ENCODE measurements around the gene CMTM1.
"Not testable (repeated sequence)": the region's sequence is repeated elsewhere in the genome, so short reads cannot be mapped to it uniquely, and the experiment has no call there.

Gene CMTM1

DNA sequence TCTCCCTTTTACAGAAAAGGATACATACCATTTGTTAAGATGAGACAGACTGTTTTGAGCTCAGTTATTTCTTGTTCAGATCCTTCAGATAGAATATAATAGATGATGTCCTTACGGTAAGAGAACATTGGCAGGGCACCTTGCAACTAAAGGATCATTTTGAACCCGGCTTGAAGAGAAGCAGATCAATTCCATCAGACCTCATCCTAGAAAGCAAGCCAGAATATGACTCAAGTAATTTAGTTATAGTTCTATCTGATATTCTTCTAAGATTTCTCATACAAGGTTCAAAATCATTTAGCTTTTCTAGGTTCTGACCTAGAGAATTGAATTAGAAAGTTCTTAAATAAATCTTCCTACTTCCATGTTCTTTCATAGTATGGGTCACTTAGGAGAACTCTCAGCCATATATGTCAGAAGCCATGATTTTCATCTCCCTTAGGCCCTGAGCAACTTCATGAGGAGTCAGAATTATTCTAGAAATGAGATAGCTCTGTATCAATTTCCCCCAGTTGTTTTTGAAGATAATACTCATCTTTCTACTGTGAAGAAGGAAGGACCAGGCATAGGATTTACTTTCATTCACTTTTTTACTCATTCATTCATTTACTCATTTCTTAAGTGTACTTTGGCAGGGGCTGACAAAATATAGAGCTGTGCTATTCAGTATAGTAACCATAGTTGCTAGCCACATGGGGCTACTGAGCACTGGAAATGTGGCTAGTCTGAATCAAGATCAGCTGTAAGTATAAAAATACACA is 2.5 kb upstream of the CMTM1 start:
- no peak for DNase-seq

DNA sequence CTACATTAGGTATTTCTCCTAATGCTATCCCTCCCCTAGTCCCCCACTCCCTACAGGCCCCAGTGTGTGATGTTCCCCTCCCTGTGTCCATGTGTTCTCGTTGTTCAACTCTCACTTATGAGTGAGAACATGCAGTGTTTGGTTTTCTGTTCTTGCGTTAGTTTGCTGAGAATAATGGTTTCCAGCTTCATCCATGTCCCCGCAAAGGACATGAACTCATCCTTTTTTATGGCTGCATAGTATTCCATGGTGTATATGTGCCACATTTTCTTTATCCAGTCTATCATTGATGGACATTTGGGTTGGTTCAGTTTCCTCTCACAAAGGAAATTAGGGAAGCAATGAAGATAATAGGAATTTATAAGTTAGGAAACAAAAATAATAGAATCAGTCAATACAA is 1.0 kb downstream of the CMTM1 start:
- not testable (repeated sequence) for DNase-seq

DNA sequence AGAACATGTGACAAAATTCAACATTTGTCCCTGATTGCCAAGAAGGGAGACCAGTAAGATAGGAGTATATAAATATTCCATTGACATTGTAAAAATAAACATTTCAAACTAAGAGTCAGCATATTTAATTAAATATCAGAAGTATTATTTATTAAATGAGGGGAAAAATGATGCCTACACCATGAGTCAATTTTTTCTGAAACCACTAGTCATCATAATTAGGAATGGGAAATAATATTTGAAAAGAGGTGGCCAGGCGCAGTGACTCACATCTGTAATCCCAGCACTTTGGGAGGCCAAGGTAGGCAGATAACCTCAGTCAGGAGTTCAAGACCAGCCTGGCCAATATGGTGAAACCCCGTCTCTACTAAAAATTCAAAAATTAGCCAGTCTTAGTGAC is 2.1 kb downstream of the CMTM1 start:
- no peak for DNase-seq

DNA sequence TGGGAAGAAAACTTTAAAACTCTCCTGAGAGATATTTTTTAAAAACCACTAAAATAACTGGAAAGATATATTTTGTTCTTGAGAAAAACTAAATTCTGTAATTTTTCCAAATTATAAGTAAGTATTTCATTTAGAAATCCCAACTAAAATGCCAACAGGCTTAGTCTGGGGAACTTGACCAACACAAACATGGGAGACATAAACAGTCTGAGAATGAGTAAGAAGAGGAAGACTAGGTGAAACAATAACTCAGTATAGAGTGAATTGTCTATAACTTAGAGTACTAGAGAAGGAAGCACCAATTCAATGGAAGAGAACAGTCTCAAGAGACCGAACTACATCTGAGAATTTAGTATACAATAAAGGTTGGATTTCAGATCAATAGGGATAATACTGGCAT is 2.9 kb downstream of the CMTM1 start:
- DNase-seq, result no peak

DNA sequence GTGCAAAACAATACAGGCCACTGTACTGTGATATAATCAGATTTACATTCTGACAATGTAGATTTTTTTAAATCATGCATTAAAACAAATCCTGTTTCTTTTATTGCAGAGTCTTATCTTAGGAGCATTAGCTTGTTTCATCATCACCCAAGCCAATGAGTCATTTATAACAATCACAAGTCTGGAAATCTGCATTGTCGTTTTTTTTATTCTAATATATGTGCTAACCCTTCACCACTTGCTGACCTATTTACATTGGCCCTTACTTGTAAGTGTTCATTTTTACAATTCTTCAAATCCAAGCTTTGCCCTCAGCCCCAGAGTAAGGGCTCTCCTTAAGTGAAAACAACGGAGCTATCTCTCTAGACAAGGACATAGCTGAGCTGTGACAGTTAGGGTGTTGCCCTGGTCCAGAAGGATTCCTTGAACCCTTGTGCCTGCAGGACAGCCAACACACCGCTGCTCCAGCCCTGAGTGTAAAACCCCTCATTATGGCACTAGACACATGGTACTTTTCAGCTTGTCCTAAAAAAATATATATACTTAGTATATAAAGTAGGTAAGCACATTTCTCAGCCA is 3.7 kb downstream of the CMTM1 start:
- no peak for DNase-seq

DNA sequence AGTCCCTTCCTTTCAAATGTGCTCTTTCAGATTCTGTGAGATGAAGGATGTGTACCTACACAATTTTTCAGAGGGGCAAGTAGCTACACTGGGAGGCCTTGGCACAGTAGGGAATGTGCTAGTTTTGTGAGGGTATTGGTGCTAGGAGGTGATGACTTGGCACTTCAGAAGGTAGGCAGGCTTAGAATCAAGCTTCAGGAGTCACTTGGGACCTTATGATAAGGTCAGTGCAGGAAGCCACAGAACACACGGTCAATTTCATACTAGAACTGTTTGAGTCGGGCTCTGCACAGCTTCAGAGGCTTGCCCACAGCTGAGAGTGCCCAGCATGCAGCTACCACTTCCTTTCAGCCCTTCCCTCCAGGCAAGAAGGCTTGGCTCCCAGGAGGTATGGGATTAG is 6.1 kb downstream of the CMTM1 start:
- DNase-seq, result no peak

DNA sequence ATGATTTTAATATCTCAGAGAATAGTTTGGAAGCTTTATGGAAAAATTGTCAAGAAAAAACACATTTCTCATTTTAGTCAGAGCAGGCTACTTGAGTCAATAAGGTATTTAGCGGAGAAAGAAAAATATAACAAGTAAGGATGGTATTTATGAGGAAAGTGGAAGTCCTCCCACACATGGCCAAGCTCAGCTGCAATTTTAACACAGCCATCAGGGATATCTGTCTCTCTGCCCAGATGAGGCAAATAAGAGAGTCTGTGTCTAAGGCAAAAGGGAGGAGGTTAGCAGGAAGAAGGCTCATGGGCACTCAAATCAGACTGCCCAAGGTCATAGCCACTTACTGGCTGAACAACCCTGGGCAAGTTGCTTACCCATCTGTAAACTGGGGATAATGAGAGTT is 7.8 kb downstream of the CMTM1 start:
- DNase-seq, result no peak

DNA sequence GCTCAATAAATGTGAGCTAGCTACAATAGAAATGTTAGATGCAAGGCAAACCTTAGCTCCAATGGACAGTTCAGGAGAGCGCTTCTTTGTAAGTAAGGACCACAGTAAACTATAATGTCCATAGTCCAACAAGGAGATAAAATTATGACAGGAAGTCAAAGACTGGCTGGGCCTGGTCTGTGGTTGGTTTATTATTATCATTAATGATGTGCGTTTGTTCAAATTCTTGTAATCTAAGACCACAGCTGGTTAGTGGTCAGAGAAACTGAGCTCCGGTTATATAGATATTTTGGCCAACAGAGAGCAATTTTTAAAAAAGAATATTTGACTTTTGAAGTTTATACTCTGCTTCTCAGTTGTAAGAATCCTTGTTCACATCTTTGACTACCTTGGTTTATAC is 8.3 kb downstream of the CMTM1 start:
- no peak for DNase-seq

DNA sequence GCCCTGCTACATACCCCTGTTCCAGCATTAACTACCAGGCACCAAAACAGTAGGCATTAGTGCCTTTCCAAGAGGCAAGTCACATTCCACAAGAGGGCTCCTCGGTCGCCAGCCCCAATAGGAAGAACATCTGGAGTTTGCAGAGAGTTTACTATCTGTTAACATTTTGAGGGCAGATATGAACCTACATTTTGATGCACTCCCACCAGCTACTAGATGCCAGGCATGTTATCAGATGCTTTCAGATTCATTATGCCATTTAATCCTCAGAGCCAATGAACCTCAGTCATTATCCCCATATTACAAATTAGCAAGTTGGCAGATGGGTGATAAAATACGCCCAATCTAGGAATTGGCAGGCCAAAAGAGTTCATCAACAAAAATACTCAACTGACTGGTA is 8.8 kb downstream of the CMTM1 start:
- DNase-seq, result no peak

DNA sequence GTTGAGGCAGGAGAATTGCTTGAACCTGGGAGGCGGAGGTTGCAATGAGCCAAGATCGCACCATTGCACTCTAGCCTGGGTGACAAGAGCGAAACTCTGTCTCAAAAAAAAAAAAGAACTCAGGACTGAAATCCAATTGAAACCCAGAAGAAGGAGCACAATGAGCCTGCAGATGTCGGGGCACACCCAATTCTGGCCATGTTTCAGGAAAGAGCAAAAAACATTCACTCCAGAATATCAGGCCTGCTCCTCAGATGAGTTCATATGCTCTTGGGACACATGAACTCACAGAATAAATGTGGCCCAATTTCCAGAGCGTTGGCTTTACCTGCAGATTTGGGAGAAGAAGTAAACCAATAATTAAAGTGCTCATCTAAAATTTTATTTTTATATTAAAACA is 10.1 kb downstream of the CMTM1 start:
- DNase-seq, result no peak

DNA sequence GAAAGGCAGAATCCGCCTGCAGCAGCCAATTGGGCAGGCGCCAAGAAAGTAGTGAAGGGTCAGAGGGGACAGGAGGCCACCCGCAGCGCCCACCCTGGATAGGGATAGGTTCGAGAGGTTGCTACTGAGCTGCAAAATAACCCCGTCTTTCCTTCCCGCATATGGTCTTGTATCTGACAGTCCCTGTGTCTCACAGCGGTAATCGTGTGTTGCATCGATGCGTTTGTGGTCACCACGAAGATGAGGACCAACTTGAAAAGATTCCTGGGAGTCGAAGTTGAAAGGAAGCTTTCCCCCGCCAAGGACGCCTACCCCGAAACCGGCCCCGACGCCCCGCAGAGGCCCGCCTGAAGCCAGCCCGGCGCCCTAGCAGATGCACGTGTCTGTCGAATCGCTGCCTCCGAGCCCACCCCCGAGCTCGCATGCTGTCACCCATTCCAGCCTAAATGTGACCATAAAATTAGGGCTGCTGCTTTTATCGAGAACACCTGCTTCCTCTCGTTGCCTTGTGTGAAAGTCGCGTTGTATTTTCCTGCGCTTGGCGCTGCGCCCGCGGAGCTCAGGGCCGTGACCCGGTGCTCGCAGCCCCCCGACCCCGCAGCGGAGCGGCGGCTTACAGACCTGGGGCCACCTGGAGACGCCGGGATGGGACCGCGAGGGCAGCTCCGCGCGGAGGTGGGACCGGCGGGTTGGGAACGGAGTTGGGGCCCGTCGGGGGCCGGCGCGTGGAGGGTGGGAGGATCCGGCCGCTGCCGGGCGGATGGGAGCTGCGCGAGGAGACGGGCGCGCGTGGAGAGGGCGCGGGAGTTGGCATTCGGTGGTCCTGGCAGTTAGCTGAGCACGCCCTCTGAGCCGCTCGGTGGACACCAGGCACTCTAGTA is 12.7 kb downstream of the CMTM1 start, which contains the start of gene CMTM2:
TSS of gene CMTM2 (plus strand) at position 813 of the 881 bp plus-strand sequence. CDS start 145 bp downstream, outside the sequence.
- DNase-seq, result peak; percentile 39

DNA sequence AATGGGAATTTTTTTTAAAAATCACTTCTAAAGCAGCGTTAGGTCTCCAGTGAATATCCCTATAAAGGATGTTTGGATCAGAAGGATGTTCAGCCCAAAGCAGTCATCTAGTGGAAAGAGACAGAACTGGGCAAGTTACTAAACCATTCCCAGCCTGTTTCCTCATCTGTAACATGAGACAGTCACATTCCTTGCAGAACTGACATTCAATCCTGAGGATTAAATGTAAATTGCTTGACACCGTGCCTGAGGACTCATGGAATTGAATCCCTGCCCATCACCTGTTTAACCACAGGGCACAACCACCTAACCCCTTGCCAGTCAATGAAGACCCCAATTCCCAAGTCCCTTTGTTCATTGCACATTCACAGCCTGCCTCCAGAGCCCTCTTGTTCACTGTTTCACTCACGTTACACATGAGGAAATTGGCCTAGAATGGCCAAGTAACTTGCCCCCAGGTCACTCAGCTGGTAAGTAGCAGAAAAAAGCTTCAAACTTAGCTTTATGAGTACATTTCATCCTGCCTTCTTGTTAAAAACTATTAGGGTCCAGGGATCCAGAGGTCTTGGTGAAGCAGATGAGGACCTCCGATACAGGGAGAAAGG is 14.5 kb downstream of the CMTM1 start:
- DNase-seq, result no peak

DNA sequence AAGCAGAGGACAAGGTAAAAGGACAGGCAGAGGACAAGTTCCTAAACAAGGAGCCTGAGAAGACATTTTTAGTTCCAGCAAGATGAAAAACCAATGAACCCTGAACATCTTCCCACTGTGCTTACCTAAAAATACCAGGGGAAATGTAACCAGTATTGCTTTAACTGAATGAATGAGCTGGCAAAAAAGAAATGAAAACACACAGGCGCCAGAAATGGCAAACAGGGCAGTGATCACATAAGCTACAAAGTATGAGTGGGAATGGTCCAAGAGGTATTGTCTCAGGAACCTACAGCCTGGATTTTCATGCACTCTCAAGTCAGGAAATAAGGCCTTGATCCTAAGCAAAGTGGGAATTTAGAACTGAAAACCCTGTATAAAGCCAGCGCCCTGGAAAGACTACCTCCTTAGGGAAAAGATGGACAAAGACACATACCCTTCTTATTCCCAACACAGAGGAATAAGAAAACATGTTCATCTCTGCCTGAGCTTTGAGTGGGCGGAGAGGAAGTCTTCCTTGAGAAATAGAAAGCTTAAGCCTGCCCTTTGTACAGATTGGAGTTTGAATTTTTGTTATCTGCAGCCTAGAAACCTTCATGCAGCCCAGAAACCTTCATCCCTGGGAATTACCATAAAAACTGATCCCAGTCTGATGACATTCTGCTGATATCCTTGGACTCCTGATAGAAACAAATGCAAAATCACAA is 15.2 kb downstream of the CMTM1 start:
- no peak for DNase-seq

DNA sequence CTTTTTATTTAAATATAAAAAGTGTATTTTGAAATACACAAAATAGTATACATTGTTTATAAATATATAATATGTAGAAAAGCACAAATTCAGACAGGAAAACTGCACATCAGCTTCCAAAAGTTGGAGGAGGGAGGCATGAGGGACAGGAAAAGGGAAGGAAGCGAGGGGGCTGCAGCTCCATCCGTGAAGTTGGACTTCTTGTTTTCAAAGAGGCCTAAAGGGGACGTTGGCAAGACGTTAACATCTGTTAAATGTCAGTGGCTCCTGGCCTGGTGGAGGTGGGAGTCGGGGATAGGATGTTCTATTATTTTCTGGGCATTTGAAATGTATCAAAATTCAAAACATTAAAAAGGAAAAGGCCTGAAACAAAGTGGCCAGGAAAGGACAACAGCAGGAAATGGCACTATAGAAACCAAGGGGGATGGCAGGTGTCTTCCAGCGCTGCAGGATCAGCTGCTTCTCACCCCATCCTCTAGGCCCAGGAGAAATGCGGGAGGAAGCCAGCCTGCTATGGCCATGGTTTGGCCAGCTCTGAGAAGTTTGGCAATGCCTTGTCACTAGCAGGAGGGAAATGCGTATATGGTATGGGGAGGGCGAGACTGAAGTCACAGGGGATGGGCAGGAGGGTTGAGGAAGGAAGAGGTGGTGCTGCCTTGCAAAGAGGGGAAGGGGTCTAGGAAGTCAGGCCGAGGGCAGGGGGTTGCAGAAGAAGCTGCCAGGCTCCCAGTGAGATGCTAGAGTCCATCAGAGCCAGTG is 19.4 kb downstream of the CMTM1 start:
- DNase-seq, result no peak

DNA sequence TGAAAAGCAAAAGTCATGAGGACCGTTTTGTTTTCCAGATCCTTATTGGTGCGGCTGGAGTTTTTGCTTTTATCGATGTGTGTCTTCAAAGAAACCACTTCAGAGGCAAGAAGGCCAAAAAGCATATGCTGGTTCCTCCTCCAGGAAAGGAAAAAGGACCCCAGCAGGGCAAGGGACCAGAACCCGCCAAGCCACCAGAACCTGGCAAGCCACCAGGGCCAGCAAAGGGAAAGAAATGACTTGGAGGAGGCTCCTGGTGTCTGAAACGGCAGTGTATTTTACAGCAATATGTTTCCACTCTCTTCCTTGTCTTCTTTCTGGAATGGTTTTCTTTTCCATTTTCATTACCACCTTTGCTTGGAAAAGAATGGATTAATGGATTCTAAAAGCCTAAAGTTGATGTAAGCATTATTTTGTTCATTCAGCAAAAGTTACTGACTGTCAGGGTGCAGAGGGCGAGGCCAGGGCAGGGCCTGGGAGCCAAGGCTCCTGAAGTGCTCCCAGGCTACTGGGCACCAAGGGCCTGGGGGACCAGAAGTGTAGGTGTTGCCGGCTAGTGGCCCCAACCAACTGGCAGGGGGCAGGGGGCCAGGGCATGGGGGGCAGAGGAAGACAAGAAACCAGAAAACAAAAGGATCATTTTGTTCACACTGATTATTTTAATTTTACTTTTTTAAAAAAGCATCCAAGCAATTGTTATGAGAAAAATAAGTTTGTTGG is 21.8 kb downstream of the CMTM1 start:
- DNase-seq, result no peak

DNA sequence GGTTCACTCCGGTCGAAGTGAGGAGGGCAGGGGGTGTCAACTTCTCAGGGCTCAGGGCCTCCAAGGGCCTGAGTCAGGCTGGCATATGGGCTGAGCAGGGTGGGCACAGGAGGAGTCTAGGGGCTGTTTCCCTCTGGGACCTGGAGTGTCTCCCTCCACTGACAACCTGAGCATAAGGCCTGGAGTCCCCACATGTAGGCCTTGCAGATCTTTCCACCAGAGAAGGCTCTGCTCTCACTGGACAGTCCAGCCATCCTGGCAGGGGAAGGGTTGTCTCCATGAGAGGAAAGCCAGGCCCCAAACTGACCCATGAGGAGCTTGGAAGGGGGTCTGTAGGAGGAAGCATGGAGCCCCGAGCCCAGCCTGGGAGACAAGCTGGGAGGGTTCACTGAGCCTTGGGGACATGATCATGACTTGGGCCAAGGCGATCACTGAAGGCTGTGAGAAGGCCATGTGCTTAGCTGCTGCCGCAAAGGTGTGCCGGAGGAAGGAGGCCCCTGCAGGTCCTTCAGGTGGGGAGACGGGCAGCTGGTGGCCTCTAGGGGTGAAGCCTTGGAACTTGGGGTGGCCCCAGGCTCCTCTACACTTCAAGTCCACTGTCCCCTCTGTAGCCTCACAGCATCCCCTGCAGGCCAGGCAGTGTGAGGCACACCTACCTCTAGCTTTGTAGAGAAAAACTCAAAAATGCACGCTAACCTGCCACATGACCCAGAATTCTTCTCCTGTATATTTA is 22.9 kb downstream of the CMTM1 start:
- DNase-seq, result peak; percentile 57

DNA sequence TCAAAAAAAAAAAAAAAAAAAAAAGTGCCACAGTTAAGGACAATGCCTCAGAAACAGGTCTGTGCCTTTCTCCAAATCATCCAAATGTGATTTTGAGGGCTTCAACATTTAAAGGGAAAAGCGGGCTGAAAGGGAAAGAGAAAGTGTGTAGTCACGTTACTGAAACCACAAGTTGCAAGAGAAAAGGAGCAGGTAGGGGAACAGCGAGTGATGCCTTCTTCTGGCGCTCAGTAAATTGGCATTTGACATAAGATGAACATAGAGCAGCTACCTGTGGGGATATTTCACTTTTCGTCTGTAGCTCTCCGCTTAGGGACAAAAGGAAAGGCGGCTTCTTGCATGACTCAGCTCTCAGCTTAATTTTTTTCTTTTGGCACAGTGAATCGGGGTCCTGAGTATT is 24.1 kb downstream of the CMTM1 start:
- DNase-seq, result no peak

DNA sequence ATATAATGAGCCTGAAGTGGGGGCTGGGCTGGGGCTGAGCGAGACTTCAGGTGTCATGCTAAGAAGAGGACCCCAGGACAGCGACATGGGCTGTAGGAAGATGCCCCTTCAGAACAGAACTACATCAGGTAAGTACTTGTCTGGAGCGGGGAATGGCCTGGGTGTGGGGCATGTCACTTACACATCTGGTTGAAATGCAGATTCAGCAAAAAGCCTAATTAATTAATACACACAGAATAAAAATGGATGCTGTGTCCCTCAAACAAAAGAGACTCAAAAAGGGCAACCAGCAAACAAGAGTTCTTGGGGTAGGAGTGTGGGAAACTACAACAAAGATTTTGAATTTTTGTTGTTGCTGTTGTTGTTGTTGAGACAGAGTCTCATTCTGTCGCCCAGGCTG is 24.8 kb downstream of the CMTM1 start:
- DNase-seq, result no peak

DNA sequence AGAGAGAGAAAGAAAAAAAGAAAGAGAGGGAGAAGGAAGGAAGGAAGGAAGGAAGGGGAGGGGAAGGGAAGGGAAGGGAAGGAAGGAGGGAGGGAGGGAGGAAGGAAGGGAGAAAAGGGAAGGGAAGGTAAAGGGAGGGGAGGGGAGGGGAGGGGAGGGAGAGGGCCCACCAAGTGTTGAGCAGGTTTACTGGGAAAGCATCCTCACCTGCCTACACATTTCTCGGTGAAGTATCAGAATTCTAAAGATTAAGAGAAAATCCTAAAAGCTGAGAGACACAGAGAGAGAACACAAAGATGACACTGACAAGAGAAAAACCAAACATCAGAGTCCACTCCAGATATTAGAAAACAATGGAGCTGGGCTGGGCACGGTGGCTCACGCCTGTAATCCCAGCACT is 26.0 kb downstream of the CMTM1 start:
- no peak for DNase-seq

DNA sequence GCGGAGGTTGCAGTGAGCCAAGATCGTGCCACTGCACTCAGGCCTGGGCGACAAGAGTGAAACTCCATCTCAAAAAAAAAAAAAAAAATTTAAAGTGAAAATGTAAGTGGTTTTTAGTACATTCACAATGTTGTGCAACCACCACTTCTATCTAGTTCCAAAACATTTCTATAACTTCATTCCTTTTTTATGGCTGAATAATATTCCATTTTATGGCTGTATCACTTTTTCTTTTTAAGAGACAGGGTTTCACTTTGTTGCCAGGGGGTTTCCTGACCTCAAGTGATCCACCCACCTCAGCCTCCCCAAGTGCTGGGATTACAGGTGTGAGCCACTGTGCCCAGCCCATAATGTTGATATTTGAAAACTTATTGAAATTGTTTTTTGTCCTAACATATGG is 26.6 kb downstream of the CMTM1 start:
- DNase-seq, result no peak

DNA sequence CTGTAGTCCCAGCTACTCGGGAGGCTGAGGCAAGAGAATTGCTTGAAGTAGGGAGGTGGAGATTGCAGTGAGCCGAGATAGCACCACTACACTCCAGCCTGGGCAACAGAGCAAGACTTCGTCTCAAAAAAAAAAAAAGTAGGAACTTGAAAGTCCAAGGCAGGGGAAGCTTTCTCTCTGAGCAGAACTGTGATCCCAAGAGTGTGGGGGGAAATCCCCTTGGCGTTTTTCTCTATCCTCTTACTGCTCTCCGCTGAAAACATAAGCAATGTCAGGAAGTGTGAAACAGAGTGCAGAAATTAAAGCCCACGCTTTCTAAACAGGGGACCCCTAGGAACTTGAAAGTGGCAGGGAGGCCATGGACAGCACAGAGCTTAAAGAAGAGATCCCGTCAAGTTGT is 28.5 kb downstream of the CMTM1 start:
- DNase-seq, result no peak
